ENCODE measurements around the gene P2RY6. TPM values are rescaled to one million over a fixed set of nuclear protein-coding genes. Genes with fewer than 3 reads are reported as not detected.

P2RY6 gene
- total RNA-seq, 4 donors from 2014 or later, result 0.38 to 2.2 (median 1.4) TPM

GRCh38 chr11:73333173-73333572 is 61.0 kb downstream of the P2RY6 start:
- TF ChIP-seq, protein P1, sequence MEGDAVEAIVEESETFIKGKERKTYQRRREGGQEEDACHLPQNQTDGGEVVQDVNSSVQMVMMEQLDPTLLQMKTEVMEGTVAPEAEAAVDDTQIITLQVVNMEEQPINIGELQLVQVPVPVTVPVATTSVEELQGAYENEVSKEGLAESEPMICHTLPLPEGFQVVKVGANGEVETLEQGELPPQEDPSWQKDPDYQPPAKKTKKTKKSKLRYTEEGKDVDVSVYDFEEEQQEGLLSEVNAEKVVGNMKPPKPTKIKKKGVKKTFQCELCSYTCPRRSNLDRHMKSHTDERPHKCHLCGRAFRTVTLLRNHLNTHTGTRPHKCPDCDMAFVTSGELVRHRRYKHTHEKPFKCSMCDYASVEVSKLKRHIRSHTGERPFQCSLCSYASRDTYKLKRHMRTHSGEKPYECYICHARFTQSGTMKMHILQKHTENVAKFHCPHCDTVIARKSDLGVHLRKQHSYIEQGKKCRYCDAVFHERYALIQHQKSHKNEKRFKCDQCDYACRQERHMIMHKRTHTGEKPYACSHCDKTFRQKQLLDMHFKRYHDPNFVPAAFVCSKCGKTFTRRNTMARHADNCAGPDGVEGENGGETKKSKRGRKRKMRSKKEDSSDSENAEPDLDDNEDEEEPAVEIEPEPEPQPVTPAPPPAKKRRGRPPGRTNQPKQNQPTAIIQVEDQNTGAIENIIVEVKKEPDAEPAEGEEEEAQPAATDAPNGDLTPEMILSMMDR (IDR thresholded peaks at IDR 0.05; ENCODE audit: low read depth), result no peak

DNA sequence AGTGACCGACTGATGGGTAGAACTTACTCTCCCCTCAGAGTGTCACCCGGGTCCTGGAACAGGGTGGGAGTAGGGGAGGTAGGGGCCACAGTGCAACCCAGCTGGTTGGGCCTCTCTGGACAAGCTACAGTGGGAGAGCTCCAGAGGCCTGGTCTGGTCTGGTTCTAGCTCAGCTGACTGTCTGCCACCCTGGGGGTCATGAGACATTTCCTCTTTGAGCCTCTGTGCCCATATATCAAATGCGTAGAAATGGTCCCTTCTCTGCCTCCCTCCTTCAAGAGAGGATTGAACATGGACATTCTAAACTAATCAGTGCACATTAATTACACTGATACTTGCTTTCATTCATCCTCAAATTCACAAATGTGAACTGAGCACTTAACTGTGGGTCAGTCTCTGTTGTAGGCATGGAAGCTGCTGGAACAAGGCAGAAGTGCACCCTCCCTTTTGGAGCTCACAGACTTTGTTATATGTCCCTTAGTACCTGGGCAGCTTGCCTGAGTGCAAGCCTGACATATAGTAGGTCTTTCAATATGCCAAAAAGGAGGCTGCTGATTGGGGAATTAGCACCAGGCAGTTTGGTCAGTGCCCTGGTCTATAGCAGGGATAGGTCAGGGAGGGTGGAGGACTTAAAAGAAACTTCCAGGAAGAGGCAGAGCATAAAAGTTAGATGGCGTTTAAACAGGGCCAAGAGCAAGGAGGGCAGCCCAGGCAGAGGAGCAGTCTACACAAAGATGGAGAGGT is 61.7 kb downstream of the P2RY6 start:
- TF ChIP-seq, protein P1 (IDR thresholded peaks at IDR 0.05; ENCODE audit: low read depth), result no peak

GRCh38 chr11:73334384-73335203 is 62.5 kb downstream of the P2RY6 start:
- TF ChIP-seq, protein P1 (IDR thresholded peaks at IDR 0.05; ENCODE audit: low read depth), result no peak

- TF ChIP-seq, protein P1 (IDR thresholded peaks at IDR 0.05; ENCODE audit: low read depth), result no peak
Measured at GRCh38 chr11:73335204-73335923, 63.2 kb downstream of the P2RY6 start.

DNA sequence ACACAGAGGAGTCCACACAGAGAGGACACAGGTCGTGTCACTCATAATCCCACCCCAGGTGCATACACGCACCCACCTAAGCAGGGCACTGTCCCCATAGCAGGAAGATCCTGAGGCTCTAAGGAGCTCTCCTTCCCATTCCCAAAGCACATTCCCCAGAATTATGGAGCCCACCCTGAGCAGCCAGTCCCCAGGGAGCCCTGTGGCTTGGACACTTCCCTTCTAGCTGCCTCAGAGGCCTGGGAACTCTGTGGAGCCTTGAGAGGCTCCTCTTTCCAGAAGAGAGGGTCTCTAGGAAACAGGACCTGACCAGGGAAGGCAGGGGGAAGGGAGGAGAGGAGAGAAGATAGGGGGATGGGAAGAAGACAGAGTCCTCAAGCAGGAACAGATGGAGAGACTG is 65.7 kb downstream of the P2RY6 start:
- TF ChIP-seq, protein P1 (IDR thresholded peaks at IDR 0.05; ENCODE audit: low read depth), result no peak

DNA sequence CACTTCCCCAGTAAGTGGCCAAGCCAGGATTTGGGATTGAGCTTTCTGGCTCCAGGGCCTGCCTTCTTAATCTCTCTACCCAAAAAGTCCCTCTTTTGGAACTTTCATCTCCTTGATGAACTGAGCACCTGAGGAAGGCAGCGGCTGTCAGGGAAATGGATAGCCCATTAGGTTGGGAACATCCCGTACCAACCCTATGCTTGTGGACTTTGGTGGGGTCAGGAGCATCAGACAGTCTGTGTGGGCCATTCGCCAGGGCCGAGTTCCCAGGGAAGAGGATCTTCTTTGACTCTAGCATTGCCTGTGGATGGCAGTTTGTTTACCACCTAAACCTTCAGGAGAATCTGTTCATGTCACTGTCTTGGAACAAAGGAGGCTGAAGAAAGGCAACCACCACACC is 66.1 kb downstream of the P2RY6 start:
- TF ChIP-seq, protein P1 (IDR thresholded peaks at IDR 0.05; ENCODE audit: low read depth), result no peak

DNA sequence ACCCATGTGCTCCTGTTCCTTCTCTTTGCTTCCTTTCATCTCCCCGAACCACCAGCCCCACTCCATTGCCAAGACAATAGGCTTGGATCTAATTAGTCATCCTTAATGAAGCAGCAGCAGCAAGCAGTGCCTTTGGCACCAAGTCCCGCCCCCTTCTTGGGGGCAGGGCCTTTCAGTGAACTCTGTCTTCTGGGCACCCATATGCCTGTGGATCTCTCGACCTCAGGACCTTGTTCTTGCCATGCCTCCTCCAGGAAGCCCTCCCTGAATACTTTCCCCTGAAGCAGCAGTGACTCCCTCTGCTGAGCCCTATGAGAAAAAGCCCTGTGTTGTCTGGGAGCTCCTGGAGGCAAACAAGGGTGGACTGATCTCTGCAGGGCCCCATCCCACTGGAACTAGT is 68.0 kb downstream of the P2RY6 start:
- TF ChIP-seq, protein P1 (IDR thresholded peaks at IDR 0.05; ENCODE audit: low read depth), result no peak

Data from subcutaneous adipose tissue (tissue), 4 donors.